ENCODE measurements around the gene TNNC2. TPM values are rescaled to one million over a fixed set of nuclear protein-coding genes. Genes with fewer than 3 reads are reported as not detected.

TNNC2 gene
- total and polyA plus RNA-seq, 2 of the 8 experiments (the other 6 are each of a cell fraction or from before 2014, with no cell fraction given): 5.7 to 7.6 TPM

GRCh38 chr20:45861221-45862075, 34.3 kb upstream of the TNNC2 start:
- H3K23me2 ChIP-seq (ENCODE audit: low read depth, low read length): peaks cover 8% of the 10 kb centered on the region; the same call in 1 of the 2 replicates
- no peak overlapping the region for H4K5ac ChIP-seq (ENCODE audit: insufficient read length, low read depth, low read length)
- H4K8ac ChIP-seq (ENCODE audit: extremely low read depth, insufficient read depth, low read length): no peak overlapping the region
- H2BK20ac ChIP-seq (ENCODE audit: low read length): no peak overlapping the region
- H3K23ac ChIP-seq (ENCODE audit: insufficient read length): no peak overlapping the region
- no peak overlapping the region for H3K27ac ChIP-seq (ENCODE audit: low read depth, low read length)
- DNase-seq (ENCODE audit: low read depth in 1 of 2, low spot score in 2 of 2): no peak
- H3K79me2 ChIP-seq (ENCODE audit: control insufficient read depth in 1 of 2, insufficient read depth in 2 of 2, low read length in 2 of 2): peaks cover 0 to 8% of the 10 kb centered on the region in 2 experiments; a peak in 1 of 4 replicates
- no peak overlapping the region for H3K9ac ChIP-seq (replicated peaks in 1 of 4; ENCODE audit: extremely low read depth in 1 of 4, low read depth in 3 of 4, low read length in 3 of 4)
- no peak for FAIRE-seq
- no peak overlapping the region for H2BK5ac ChIP-seq (ENCODE audit: low read depth, low read length)
- H2AFZ ChIP-seq (ENCODE audit: low read length): no peak overlapping the region
- no peak overlapping the region for H4K91ac ChIP-seq (replicated peaks; ENCODE audit: insufficient read length, low read length)
- no peaks in the 10 kb centered on the region for H3K79me1 ChIP-seq (ENCODE audit: low read depth, low read length)
- no peak overlapping the region for H2BK120ac ChIP-seq (replicated peaks; ENCODE audit: low read depth, low read length)
- no peaks in the 10 kb centered on the region; a peak in 1 of 8 replicates for H3K36me3 ChIP-seq (ENCODE audit: control insufficient read depth in 2 of 4, insufficient read depth in 4 of 4, low read length in 3 of 4)
- no peak overlapping the region for H3K4me3 ChIP-seq (ENCODE audit: extremely low read depth in 1 of 4, insufficient read depth in 2 of 4, low read depth in 3 of 4, low read length in 4 of 4)
- H3K4me1 ChIP-seq (replicated peaks in 1 of 4; ENCODE audit: control insufficient read depth in 3 of 4, insufficient read depth in 4 of 4, low read length in 3 of 4): peaks cover 0 to 6% (median 1%) of the 10 kb centered on the region in 4 experiments; a peak in 4 of 7 replicates
- H3K9me3 ChIP-seq (ENCODE audit: insufficient read depth in 2 of 2, low read depth in 1 of 2, low read length in 1 of 2): no peaks in the 10 kb centered on the region
- ChIA-PET POLR2A (ENCODE audit: partially characterized antibody) (interaction anchor here (0.7 to 1.4 kb wide), 4 partner anchors 20 to 72 kb away, joined by 3 to 9 read pairs (median 3); partner anchors contain the start of gene ZSWIM1), CTCF (ENCODE audit: partially characterized antibody) (interaction anchor here (0.6 to 1.2 kb wide), 3 partner anchors 38 to 109 kb away, joined by 3 to 4 read pairs (median 3); no protein-coding TSS in a partner anchor)
- no peaks in the 10 kb centered on the region for H4K20me1 ChIP-seq (replicated peaks in 1 of 2; ENCODE audit: control insufficient read depth in 1 of 2, insufficient read depth in 2 of 2, low read length in 2 of 2)
- 0 out of 2 replicates have a peak overlapping the region, but pooled peaks have one; percentile 20 for H2AK5ac ChIP-seq (ENCODE audit: low read depth, low read length)
- no peak overlapping the region for H3K56ac ChIP-seq (replicated peaks; ENCODE audit: insufficient read length, low read depth, low read length)
- no peak overlapping the region for H3K4me2 ChIP-seq (ENCODE audit: insufficient read depth in 1 of 2, low read depth in 2 of 2, low read length in 2 of 2)
- H3K14ac ChIP-seq (ENCODE audit: insufficient read length): no peak overlapping the region
- no peaks in the 10 kb centered on the region for H3K27me3 ChIP-seq (replicated peaks in 1 of 4; ENCODE audit: control insufficient read depth in 3 of 4, extremely low read depth in 1 of 4, insufficient read depth in 3 of 4, low read length in 3 of 4)
- H2BK12ac ChIP-seq (ENCODE audit: low read depth, low read length): no peak overlapping the region
- H2BK15ac ChIP-seq (ENCODE audit: low read length): no peak overlapping the region
- no peak for TF ChIP-seq NRF1 (IDR thresholded peaks at IDR 0.05; ENCODE audit: low read depth, low read length)
- no peak for TF ChIP-seq RXRA (IDR thresholded peaks at IDR 0.05; ENCODE audit: insufficient read depth, low read depth, low read length)
- no peak for TF ChIP-seq RNF2 (IDR thresholded peaks at IDR 0.05; ENCODE audit: borderline replicate concordance, low read depth, low read length, missing control alignments, poor library complexity, severe bottlenecking)
- TF ChIP-seq ZNF274 (IDR thresholded peaks at IDR 0.05; ENCODE audit: borderline replicate concordance, extremely low read depth, low read length): no peak
- no peak for TF ChIP-seq POLR2AphosphoS5 (IDR thresholded peaks at IDR 0.05; ENCODE audit: low read depth, low read length)
- no peak for TF ChIP-seq SRF (IDR thresholded peaks at IDR 0.05; ENCODE audit: low read depth, low read length)
- no peak for TF ChIP-seq CTBP2 (IDR thresholded peaks at IDR 0.05; ENCODE audit: borderline replicate concordance, insufficient read depth, insufficient read length, low read length)
- WGBS, 2 experiments (ENCODE audit: extremely low coverage in 1 of 2, insufficient coverage in 1 of 2, insufficient read length in 1 of 2, insufficient replicate concordance in 2 of 2, low coverage in 1 of 2, low lambda C conversion rate in 2 of 2, missing lambda C conversion rate in 1 of 2): 95% methylated on average over 7 of the region's 7 CpGs; no CpG with 5 or more reads in 1 of the 2 experiments
- no peak overlapping the region for H3K18ac ChIP-seq (ENCODE audit: extremely low read depth, low read length)
- H3K4ac ChIP-seq (replicated peaks; ENCODE audit: insufficient read length, low read depth, low read length): no peak overlapping the region

All from H1 (cell line).